Neutrophil (primary cell): Measurements from ENCODE around the gene YLPM1.

ENCODE experiments used
- H3K27ac ChIP-seq: fragments of 200-600 bp; sonication (generic); 2 replicates; pipeline ENCODE4 v1.5.1; 2016; ENCODE audit warnings: mild to moderate bottlenecking, moderate library complexity
- H3K27me3 ChIP-seq: fragments of 200-600 bp; sonication (generic); 2 replicates; pipeline ENCODE4 v1.6.0; 2016; ENCODE audit warnings: mild to moderate bottlenecking
- H3K36me3 ChIP-seq: fragments of 200-600 bp; sonication (generic); 2 replicates; pipeline ENCODE4 v1.5.1; 2017
- H3K4me1 ChIP-seq, 2 experiments: fragments of 200-600 bp in 1 of 2; sonication (generic) in 1 of 2; 1 replicate in 1 of 2; 2 replicates in 1 of 2; pipeline versions ENCODE4 v1.5.1 to v1.6.1; 2013 to 2016; ENCODE audit warnings: low read depth in 1 of 2, low read length in 1 of 2, mild to moderate bottlenecking in 1 of 2, moderate library complexity in 1 of 2; ENCODE audit not compliant: control insufficient read depth in 1 of 2, insufficient read depth in 1 of 2
- H3K4me3 ChIP-seq, 2 experiments: fragments of 200-600 bp in 1 of 2; sonication (generic) in 1 of 2; 1 replicate in 1 of 2; 2 replicates in 1 of 2; pipeline ENCODE4 v1.5.1; 2013 to 2016; ENCODE audit warnings: low read depth in 1 of 2, low read length in 1 of 2, mild to moderate bottlenecking in 1 of 2, moderate library complexity in 1 of 2
- H3K9me3 ChIP-seq: fragments of 200-600 bp; sonication (generic); 2 replicates; pipeline ENCODE4 v1.5.1; 2016
- CTCF ChIP-seq: fragments of 200-600 bp; sonication (generic); IDR thresholded peaks from 2 replicates; pipeline ENCODE4 v1.5.1; 2016; ENCODE audit warnings: antibody characterized with exemption

YLPM1 gene

GRCh38 chr14:74762917-74763802 lies at the start of gene YLPM1:
YLPM1 (plus strand) TSS chr14:74763316; CDS start chr14:74763490, 174 bp downstream.
- Histone ChIP-seq H3K9me3 (no peaks in the 10 kb centered on the region), H3K4me3 (peak within 1 kb of the TSS; percentile 77 to 90), H3K4me1 (peaks cover 35 to 40% of the 10 kb centered on the region in 2 experiments), H3K36me3 (no peaks in the 10 kb centered on the region), H3K27me3 (no peaks in the 10 kb centered on the region), H3K27ac (peak within 1 kb of the TSS; percentile 84)
- TF ChIP-seq CTCF, result peak; percentile 54

GRCh38 chr14:74713395-74713735 lies 49.8 kb upstream of the YLPM1 start:
- peaks cover 27 to 32% of the 10 kb centered on the region in 2 experiments for H3K4me1 ChIP-seq
- peak overlapping the region; percentile 80 to 88 for H3K4me3 ChIP-seq
- peaks cover 21% of the 10 kb centered on the region for H3K36me3 ChIP-seq
- H3K9me3 ChIP-seq, result no peaks in the 10 kb centered on the region
- H3K27me3 ChIP-seq, result no peaks in the 10 kb centered on the region
- H3K27ac ChIP-seq, result peak overlapping the region; percentile 92
- TF ChIP-seq CTCF, result no peak

GRCh38 chr14:74720526-74720925 lies 42.6 kb upstream of the YLPM1 start:
- no peak overlapping the region for H3K27ac ChIP-seq

GRCh38 chr14:74723134-74723533 lies 40.0 kb upstream of the YLPM1 start:
- peaks cover 28% of the 10 kb centered on the region for H3K36me3 ChIP-seq
- no peak overlapping the region for H3K4me3 ChIP-seq
- no peak for TF ChIP-seq CTCF
- no peak overlapping the region for H3K27ac ChIP-seq
- H3K27me3 ChIP-seq, result no peaks in the 10 kb centered on the region
- H3K4me1 ChIP-seq, result no peaks in the 10 kb centered on the region
- H3K9me3 ChIP-seq, result no peaks in the 10 kb centered on the region

More at GRCh38 chr14:74720526-74720925, 42.6 kb upstream of the YLPM1 start:
- no peaks in the 10 kb centered on the region for H3K27me3 ChIP-seq
- no peaks in the 10 kb centered on the region for H3K9me3 ChIP-seq
- no peak for TF ChIP-seq CTCF
- H3K4me1 ChIP-seq, result no peaks in the 10 kb centered on the region
- H3K36me3 ChIP-seq, result peaks cover 47% of the 10 kb centered on the region
- no peak overlapping the region for H3K4me3 ChIP-seq

- Histone ChIP-seq H3K4me3 (no peak overlapping the region), H3K36me3 (peaks cover 56% of the 10 kb centered on the region), H3K9me3 (no peaks in the 10 kb centered on the region), H3K27me3 (no peaks in the 10 kb centered on the region), H3K4me1 (no peaks in the 10 kb centered on the region), H3K27ac (no peak overlapping the region)
- TF ChIP-seq CTCF, result no peak
Observed at GRCh38 chr14:74732387-74732786, 30.7 kb upstream of the YLPM1 start.
